ENCODE measurements around the gene ESYT2. TPM values are rescaled to one million over a fixed set of nuclear protein-coding genes. Genes with fewer than 3 reads are reported as not detected.

Gene ESYT2
- total and polyA plus RNA-seq, 2 of the 4 experiments (the other 2 are of a cell fraction), result 26.7 to 69.9 TPM

- POLR2A ChIA-PET (ENCODE audit: unreplicated experiment), result no interaction called here
- no peak overlapping the region for H2AFZ ChIP-seq (replicated peaks; ENCODE audit: low read length, poor library complexity)
- no peak overlapping the region for H3K9ac ChIP-seq (ENCODE audit: low read depth, low read length)
- no peaks in the 10 kb centered on the region for H3K9me3 ChIP-seq (ENCODE audit: control insufficient read depth, insufficient read depth, low read length)
- no peak overlapping the region for H3K4me3 ChIP-seq (ENCODE audit: insufficient read depth, low read depth, low read length)
- no peak overlapping the region for H2BK15ac ChIP-seq (ENCODE audit: low read depth, low read length)
- no peaks in the 10 kb centered on the region for H3K27me3 ChIP-seq (ENCODE audit: control insufficient read depth, insufficient read depth, low read length)
- no peaks in the 10 kb centered on the region; the same call in 1 of the 2 replicates for H3K9me1 ChIP-seq (ENCODE audit: insufficient read depth, low read length)
- no peak overlapping the region for H3K4me2 ChIP-seq (ENCODE audit: low read depth, low read length)
- no peak for DNase-seq
- no peak overlapping the region for H4K5ac ChIP-seq (ENCODE audit: low read depth, low read length)
- no peak overlapping the region for H3K14ac ChIP-seq (replicated peaks; ENCODE audit: low read depth, low read length)
- H3K23ac ChIP-seq (ENCODE audit: low read depth, low read length), result no peak overlapping the region
- H3K56ac ChIP-seq (ENCODE audit: extremely low read depth, insufficient read depth, low read length), result no peak overlapping the region
- no peak overlapping the region for H2AK9ac ChIP-seq (replicated peaks; ENCODE audit: low read depth, low read length, poor library complexity)
- in situ Hi-C loops (cut with MboI; ENCODE audit: low sequenced_read_pairs), result no loop called here
- no peak overlapping the region for H4K8ac ChIP-seq (ENCODE audit: low read depth in 2 of 2, low read length in 2 of 2)
- CTCF ChIA-PET, result no interaction called here
- BruUV-seq (replicated peaks), result no TSS peak
- H4K91ac ChIP-seq (ENCODE audit: insufficient read depth, low read depth, low read length), result no peak overlapping the region
- no peak overlapping the region for H2BK20ac ChIP-seq (ENCODE audit: low read depth, low read length)
- H4K20me1 ChIP-seq (ENCODE audit: insufficient read depth, low read length), result no peaks in the 10 kb centered on the region
- no peaks in the 10 kb centered on the region for H3K4me1 ChIP-seq (ENCODE audit: control insufficient read depth, insufficient read depth, low read length)
- no peak overlapping the region for H2AK5ac ChIP-seq (ENCODE audit: low read depth, low read length)
- no peak overlapping the region for H3K18ac ChIP-seq (ENCODE audit: low read depth, low read length)
- H3K27ac ChIP-seq (ENCODE audit: insufficient read depth, low read length), result no peak overlapping the region
- TF ChIP-seq CHD1 (IDR thresholded peaks at IDR 0.05; ENCODE audit: low read depth, low read length), result no peak
- H3K36me3 ChIP-seq (ENCODE audit: control insufficient read depth, insufficient read depth, low read length), result peaks cover 45% of the 10 kb centered on the region
- no peak overlapping the region for H3K4ac ChIP-seq (ENCODE audit: low read depth, low read length)
- intact Hi-C loops (cut with micrococcal nuclease), result no loop called here
- H2BK120ac ChIP-seq (ENCODE audit: low read depth, low read length), result no peak overlapping the region
- H3K79me1 ChIP-seq (ENCODE audit: low read depth in 1 of 2, low read length in 2 of 2), result peaks cover 0 to 3% of the 10 kb centered on the region in 2 experiments; a peak in 3 of 4 replicates
- WGBS, 2 experiments (ENCODE audit: extremely low coverage in 2 of 2, insufficient read length in 1 of 2), result 94% methylated on average over 3 of the region's 12 CpGs; no CpG with 5 or more reads in 1 of the 2 experiments
- no peak overlapping the region for H2BK5ac ChIP-seq (ENCODE audit: low read depth, low read length, poor library complexity, severe bottlenecking)
- no peak for ATAC-seq (ENCODE audit: low read depth)
- dilution Hi-C loops (cut with HindIII; ENCODE audit: low sequenced_read_pairs, unreplicated experiment), result no loop called here
Measured at GRCh38 chr7:158761945-158762344, 67.4 kb downstream of the ESYT2 start.
